NCI-H460 (cell line): ENCODE measurements around the gene CTNS. TPM values are rescaled to one million over a fixed set of nuclear protein-coding genes. Genes with fewer than 3 reads are reported as not detected.

Source experiments
- DNase-seq: peaks from one replicate; pipeline ENCODE4 v3.0.0-alpha.2; 2016; ENCODE audit warnings: low read depth; ENCODE audit errors: extremely low read depth
- total RNA-seq: library from RNA; depleted of rRNA; stranded (reverse); fragments of >200 nt; shearing (Covaris generic); gene quantifications from 2 replicates; pipeline ENCODE4 v1.2.3, GENCODE V29; 2014

Gene CTNS
- total RNA-seq, 1 experiment from 2014 or later, result 16.1 TPM

- DNase-seq, result no peak
Observed at GRCh38 chr17:3657874-3658783, 21.6 kb downstream of the CTNS start.

GRCh38 chr17:3658784-3659449, 22.4 kb downstream of the CTNS start:
- no peak for DNase-seq

- DNase-seq, result no peak
Observed at GRCh38 chr17:3659541-3660111, 23.1 kb downstream of the CTNS start.

DNA sequence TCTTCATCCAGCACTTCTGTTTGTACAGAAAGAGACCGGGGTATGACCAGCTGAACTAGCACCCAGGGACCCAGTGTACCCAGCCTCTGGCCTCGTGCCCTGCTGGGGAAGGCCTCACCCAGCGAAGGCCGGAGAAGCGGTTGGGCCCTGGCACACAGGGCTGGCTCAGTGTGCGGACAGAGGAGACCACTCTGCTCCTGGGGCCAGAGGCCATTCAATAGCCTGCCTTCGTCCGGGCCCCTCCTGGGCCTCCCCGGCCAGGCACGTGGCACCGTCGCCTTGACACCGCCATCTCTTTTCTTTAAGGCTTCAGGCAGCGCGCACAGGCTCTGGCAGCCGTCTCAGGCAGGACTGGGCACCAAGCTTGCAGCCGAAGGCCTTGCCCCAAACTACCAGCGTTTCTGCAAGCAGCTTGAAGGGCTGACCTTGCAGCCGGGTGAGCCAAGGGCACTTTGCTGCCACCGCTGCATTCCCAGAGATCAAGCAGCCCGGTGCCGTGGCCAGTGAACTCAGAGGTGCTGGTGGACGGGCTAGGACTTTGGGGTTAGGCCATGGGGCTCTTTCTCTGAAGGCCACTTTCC, 23.8 kb downstream of the CTNS start:
- DNase-seq, result no peak

- DNase-seq, result no peak
Observed at GRCh38 chr17:3663102-3664011, 26.8 kb downstream of the CTNS start.

DNA sequence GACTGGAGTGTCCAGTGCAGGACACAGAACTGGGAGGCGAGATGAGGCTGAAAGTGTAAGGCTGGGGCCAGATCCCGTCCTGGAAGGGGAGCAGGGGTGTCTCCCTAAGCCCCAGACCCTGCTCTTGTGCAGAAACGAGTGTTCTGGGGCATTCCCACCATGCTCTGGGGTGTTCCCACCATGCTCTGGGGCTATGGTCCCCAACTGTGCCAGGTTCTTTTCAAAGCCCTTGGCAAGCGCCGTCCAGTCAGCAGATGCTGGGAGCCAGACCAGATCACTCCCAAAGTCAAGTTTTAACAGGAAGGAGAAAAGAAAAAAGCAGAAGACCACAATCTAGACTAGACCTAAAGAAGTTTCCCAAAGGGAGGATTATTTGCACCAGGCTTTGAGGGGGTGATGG, 29.3 kb downstream of the CTNS start:
- DNase-seq, result no peak

DNA sequence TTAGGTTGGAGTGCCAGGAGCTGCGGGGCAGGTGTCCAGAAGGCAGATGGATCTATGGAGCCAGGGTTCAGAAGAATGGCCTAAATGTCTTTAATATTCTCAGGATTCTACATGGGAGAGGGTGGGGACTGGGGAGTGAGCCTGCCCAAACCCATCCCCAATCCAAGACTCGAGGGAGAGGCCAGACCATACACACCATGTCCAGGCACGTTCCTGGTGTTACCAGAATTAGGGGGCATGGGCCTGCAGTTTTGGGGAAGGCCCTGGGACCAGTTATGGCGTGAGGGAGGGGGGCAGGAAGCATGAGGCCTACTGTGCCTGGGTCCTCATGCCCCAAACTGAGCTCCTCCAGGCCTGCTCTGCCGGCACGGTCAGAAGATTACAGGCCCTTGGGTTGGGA, 30.0 kb downstream of the CTNS start:
- no peak for DNase-seq

GRCh38 chr17:3667366-3668278, 31.1 kb downstream of the CTNS start:
- peak; percentile 74 for DNase-seq

GRCh38 chr17:3668279-3669084, 31.9 kb downstream of the CTNS start, which contains the start of the genes EMC6 and TAX1BP3:
EMC6 (plus strand) TSS chr17:3668812; CDS start chr17:3669147, 335 bp downstream.
TAX1BP3 (minus strand) TSS chr17:3668578; CDS start chr17:3668526, 52 bp downstream.
- DNase-seq, result peak; percentile 98

- DNase-seq, result no peak
Observed at GRCh38 chr17:3669085-3669347, 32.5 kb downstream of the CTNS start.

GRCh38 chr17:3669548-3669947, 33.0 kb downstream of the CTNS start:
- no peak for DNase-seq

DNA sequence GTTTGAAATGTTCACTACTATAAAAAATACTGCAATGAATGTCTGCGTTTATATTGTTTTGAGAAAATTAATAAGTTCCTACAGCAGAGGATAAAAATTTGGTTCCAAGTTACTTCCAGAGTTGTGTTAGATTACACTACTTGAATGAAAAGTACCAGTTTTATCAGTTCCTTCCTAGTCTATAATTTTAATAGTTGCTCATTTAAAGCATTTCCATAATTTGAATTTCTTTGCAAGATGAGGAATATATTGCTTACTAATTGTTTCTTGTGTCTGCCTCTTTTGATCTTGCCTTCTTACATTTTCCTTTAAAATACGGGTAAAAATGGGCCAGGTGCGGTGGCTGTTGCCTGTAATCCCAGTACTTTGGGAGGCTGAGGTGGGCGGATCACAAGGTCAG, 36.0 kb downstream of the CTNS start:
- no peak for DNase-seq

DNA sequence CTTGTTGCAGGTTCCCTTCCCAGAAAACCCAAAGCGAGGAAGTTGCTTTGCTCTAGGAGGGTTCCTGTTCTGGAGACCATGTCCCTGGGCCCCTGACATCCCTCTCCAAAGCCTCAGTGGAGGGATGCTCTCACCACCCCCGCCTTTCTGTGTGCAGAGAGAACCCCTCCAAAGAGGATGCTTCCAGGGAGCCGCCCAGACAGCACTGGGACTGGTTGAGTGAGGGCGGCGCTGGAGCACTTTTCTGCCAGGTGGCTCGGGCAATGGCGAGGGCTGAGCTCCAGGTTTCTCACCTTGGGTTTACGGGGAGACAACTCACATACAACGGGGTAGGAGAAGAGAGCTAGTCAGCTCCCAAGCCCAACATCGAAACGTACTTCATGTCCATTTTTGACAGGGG, 39.3 kb downstream of the CTNS start:
- no peak for DNase-seq

DNA sequence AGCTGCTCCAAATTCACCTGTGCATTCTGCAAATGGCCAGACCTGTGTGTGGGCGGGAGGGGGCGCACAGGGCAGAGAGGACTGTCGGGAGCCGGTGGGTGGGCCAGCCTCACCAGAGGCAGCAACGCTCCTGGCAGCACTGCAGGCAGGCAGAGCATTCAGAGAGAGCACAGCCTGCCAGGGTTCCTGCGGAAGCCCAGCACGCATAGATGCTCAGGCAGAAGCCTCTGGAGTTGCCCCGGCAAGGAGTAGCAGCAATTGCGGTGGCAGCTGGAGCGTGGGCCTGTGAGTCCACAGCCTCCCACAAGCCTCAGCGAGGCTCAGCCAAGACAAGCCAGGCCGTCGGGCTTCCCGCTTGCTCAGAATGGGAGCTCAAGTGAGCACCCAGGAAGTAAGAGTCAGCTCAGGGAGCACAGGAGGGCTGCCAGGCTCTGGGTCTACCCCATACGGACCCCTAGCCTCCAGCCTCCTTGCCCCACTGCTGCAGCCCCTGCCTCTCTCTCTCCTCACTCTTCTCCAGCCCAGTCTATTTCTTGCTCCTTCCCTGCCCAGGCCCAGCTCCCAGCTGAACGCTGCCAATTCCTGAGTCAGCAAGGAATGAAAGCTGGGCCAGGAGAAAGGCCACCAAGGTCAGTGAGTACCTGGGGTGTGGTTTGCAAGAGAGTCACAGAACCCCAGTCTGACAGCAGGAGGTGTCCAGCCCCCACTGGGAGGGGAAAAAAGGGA, 41.7 kb downstream of the CTNS start:
- DNase-seq, result no peak

GRCh38 chr17:3678821-3679530, 42.4 kb downstream of the CTNS start:
- no peak for DNase-seq

DNA sequence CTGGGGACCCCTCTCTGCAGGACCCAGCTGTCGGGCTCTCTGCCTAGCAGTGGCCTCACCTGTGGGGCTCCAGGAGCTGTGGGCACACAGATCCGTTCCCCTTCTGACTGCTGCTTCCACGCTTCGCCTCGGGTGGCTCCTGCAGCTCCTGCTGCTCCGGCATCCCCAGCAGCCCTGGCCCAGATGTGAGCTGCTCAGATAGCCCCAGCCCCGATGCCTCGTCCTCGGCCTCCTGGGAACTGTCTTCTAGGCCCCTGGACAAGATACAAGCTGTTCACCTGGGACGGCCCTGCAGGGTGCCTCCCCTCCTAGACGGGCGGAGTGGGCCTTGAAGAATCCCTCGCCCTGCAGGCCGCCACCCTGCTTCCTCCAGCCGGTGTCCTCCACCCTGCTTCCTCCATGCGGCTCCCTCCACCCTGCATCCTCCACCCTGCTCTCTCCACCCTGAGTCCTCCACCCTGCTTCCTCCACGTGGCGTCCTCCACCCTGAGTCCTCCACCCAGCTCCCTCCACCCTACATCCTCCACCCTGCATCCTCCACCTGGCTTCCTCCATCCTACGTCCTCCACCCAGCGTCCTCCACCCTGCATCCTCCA, 43.1 kb downstream of the CTNS start:
- no peak for DNase-seq

DNA sequence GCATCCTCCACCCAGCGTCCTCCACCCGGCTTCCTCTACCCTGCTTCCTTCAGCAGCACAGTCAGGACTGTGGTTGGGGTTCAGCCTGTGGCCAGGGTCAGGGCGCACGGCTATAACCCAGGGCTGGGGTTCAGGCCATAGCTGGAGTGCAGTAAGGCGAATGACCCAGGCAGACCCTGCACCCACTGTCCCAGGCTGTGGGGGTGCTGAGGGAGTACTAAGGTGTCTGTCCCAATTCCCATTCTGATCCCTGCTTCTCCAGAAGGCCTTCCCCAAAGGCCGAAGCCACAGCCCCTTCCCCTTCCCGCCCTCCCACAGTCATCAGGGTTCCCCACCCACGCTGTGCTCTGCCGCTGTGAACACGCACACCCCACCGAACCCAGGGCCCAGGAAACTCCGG, 44.5 kb downstream of the CTNS start:
- no peak for DNase-seq
